ENCODE data around the gene NPHS1.

Gene NPHS1

GRCh38 chr19:35793381-35794165, 58.7 kb downstream of the NPHS1 start:
- no peak for TF ChIP-seq CTCF (IDR thresholded peaks at IDR 0.05; ENCODE audit: low read depth, low read length)

GRCh38 chr19:35792888-35793287, 59.4 kb downstream of the NPHS1 start:
- no peak for TF ChIP-seq CTCF (IDR thresholded peaks at IDR 0.05; ENCODE audit: low read depth, low read length)
- H3K4me3 ChIP-seq (ENCODE audit: low read depth, low read length), result no peak overlapping the region

More at GRCh38 chr19:35793381-35794165, 58.7 kb downstream of the NPHS1 start:
- H3K4me3 ChIP-seq (ENCODE audit: low read depth, low read length), result no peak overlapping the region

DNA sequence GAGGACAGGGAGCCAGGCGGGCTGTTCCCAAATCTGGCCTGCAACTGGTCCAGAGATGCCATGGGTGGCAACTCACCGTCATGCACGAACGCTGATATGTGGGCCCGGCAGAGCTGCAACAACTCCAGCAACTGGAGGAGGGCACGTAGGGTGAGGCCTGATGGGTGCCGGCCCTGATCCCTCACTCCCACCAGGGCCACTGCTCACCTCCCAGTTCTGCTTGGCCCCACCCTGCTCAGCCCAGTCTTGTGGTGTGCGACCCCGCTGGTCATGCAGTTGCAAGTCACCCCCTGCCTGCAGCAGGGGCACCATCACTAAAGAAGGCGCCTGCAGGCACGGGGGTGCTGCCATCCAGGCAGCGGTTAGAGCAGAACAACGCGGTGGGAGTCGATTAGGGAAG, 60.0 kb downstream of the NPHS1 start:
- TF ChIP-seq CTCF (IDR thresholded peaks at IDR 0.05; ENCODE audit: low read depth, low read length), result no peak

DNA sequence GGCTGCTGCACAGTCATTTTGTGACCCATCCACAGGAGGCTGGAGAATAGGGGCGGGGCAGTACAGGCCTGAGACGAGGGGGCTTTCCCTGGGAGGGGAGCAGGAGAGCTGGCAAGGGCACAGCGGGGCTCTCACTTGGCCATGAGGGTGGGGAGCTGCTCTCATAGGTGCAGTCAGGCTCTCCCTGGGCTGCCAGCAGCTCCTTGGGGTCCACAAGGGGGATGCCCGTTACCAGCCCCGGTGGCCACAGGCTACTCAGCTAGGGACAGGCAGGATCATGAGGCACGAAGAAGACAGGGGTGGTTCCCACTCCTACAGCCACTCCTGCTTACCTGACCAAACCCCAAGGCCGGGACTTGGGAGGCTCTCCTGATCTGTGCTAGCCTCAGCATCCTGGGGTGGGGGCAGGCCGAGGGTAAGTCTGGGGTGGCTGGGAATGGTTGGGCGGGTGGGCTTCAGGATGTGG, 60.5 kb downstream of the NPHS1 start:
- H3K4me3 ChIP-seq (ENCODE audit: low read depth, low read length), result no peak overlapping the region
- no peak for TF ChIP-seq CTCF (IDR thresholded peaks at IDR 0.05; ENCODE audit: low read depth, low read length)

More for the DNA sequence above, 60.0 kb downstream of the NPHS1 start:
- no peak overlapping the region for H3K4me3 ChIP-seq (ENCODE audit: low read depth, low read length)

DNA sequence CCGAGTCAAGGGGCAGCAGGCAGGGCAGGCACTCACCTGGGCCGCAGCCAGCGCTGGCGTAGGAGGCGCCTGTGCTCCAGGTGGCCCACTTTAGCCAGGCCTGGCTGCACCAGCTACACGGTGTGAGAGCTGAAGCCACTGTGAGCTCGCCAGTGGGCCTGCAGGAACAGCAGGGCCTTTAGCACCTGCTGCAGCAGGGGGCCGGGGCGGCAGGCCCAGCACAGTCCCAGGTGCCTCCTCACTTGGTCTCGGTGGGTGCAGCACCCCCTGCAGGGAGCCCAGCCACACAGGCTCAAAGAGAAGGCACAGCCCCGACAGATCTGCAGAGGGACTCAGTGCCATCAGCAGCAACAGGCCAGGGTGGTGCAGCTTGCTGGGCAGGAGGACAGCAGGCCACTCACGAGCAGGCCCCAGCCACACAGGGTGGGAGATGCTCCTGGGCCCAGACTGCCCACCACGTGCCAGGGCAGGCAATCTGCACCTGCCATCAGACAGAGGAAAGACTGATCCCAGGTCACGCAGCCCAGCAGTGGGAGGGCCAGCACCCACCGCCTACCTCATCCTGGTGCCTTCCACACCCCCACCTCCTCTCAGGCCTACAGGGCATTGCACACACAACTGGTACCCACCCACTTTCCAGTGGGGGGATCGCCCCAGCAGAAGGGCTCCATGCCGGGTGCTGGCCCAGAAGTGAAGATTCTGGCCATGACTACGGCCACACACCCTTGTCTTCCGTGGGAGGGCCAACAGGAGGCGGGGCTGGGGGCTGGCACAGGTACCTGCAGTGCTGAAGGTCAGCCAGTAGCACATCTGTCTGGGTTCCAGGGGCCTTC, 61.1 kb downstream of the NPHS1 start:
- TF ChIP-seq CTCF (IDR thresholded peaks at IDR 0.05; ENCODE audit: low read depth, low read length), result no peak

DNA sequence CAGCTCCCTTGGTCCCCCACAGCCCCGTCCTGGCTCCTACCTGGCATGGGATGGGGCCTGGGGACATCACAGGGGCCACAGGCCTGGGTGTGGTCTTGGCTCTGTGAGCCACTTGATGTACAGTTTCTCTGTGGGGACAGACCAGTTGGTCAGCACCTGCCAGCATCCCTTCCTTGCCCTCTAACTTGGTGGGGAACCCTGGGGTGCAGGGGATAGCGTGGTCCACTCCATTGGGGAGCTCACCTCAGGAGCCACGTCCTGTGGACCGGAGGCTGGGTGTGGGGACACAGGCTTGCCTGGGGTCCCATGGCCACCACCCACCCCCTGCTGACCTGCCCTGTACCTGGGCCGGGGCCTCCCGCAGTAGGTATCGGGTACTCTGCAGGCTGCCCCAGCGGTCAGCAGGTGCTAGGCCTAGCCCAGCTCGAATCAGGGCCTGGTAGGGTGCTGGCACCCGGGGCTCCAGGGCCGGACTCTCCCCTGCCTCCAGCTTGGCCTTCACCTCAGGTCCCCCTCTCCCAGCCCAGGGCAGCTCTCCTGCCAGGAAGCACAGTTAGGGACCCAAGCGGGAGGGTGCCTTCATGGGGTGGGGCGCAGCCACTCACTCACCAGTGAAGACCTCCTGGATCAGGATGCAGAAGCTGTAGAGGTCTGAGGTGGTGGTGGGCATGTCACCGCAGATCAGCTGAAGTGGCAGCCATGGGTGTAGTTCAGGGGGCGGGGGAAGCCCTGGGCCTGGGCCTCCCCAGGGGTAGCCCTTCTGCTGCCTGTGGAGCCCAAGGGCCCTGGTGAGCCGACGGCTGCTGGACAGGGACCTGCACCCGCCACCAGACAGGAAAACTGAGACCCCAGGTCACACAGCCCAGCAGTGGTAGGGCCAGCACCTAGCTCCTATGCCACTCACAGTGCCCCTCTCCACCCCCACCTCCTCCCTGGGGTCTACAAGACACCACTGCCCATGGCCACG, 62.0 kb downstream of the NPHS1 start:
- H3K4me3 ChIP-seq (ENCODE audit: low read depth, low read length), result no peak overlapping the region
- TF ChIP-seq CTCF (IDR thresholded peaks at IDR 0.05; ENCODE audit: low read depth, low read length), result no peak

More for the DNA sequence above, 61.1 kb downstream of the NPHS1 start:
- no peak overlapping the region for H3K4me3 ChIP-seq (ENCODE audit: low read depth, low read length)
